MCF 10A (cell line): Measurements from ENCODE around the gene GBA2. TPM values are rescaled to one million over a fixed set of nuclear protein-coding genes. Genes with fewer than 3 reads are reported as not detected.

ENCODE experiments used
- Bru-seq: library from RNA; stranded (reverse); fragments of 400-500 nt; gene quantifications from one replicate; lab custom pipeline; 2021; lab: Mats Ljungman, UMichigan
- BruChase-seq, 2 experiments: library from RNA; stranded (reverse); fragments of 400-500 nt; gene quantifications; one replicate each; lab custom pipeline; 2021; lab: Mats Ljungman, UMichigan
- BruUV-seq: library from RNA; stranded (reverse); fragments of 400-500 nt; replicated peaks from 2 replicates; lab custom pipeline; 2021; lab: Mats Ljungman, UMichigan
- CTCF ChIA-PET: fragments of 300-600 bp; sonication (Branson Sonifier 250); formaldehyde crosslinking; extraction: SDS; loops from one replicate; lab custom pipeline; 2021; ENCODE audit warnings: antibody characterized with exemption, inconsistent platforms; lab: Yijun Ruan, JAX
- POLR2A ChIA-PET: fragments of 300-600, 350-650 bp; sonication (Branson Sonifier 250); formaldehyde crosslinking; extraction: SDS; loops from one replicate; lab custom pipeline; 2020; ENCODE audit warnings: antibody characterized with exemption, inconsistent platforms; lab: Yijun Ruan, JAX
- DNase-seq: peaks from one replicate; pipeline ENCODE4 v3.0.0-alpha.2; 2018; ENCODE audit not compliant: unreplicated experiment
- H3K27ac Mint-ChIP-seq: one replicate; pipeline ENCODE4 v1.8.0; 2022; ENCODE audit warnings: mild to moderate bottlenecking, low read depth, mixed read lengths; ENCODE audit not compliant: unreplicated experiment
- H3K27me3 Mint-ChIP-seq: one replicate; pipeline ENCODE4 v1.8.0; 2022; ENCODE audit warnings: mixed read lengths; ENCODE audit not compliant: insufficient read depth, unreplicated experiment
- H3K36me3 Mint-ChIP-seq: one replicate; pipeline ENCODE4 v1.8.0; 2022; ENCODE audit warnings: mild to moderate bottlenecking, moderate library complexity, mixed read lengths; ENCODE audit not compliant: insufficient read depth, unreplicated experiment
- H3K4me1 Mint-ChIP-seq: one replicate; pipeline ENCODE4 v1.8.0; 2022; ENCODE audit warnings: mixed read lengths; ENCODE audit not compliant: insufficient read depth, unreplicated experiment
- H3K4me3 Mint-ChIP-seq: one replicate; pipeline ENCODE4 v1.8.0; 2022; ENCODE audit warnings: mild to moderate bottlenecking, moderate library complexity, mixed read lengths; ENCODE audit not compliant: unreplicated experiment
- H3K9me3 Mint-ChIP-seq: one replicate; pipeline ENCODE4 v1.8.0; 2022; ENCODE audit warnings: mixed read lengths; ENCODE audit not compliant: unreplicated experiment
- CTCF ChIP-seq: fragments of 200-600 bp; IDR thresholded peaks from one replicate; pipeline ENCODE4 v1.8.0; 2022; ENCODE audit warnings: antibody characterized with exemption, mild to moderate bottlenecking; ENCODE audit not compliant: unreplicated experiment
- intact Hi-C: fragments of 100-400 bp; cut with micrococcal nuclease; formaldehyde crosslinking; loops from 2 replicates; pipeline ENCODE4 v1.14.1; 2022
- long read RNA-seq: library from polyadenylated mRNA; stranded (forward); transcript quantifications from one replicate; pipeline ENCODE4 v2.0.0, GENCODE V29; 2022
- total RNA-seq: library from RNA; stranded (reverse); gene quantifications from 2 replicates; pipeline ENCODE4 v1.2.3, GENCODE V29; 2022

GBA2 gene
- total RNA-seq: 51.3 and 55.2 TPM in 2 replicates
- Bru-seq, nascent RNA: percentile 78 among the genes with signal in this experiment
- percentile 87 among the genes with signal in this experiment for BruChase-seq, experiment 1, labeled RNA remaining after a 6-hour chase
- percentile 88 among the genes with signal in this experiment for BruChase-seq, experiment 2, labeled RNA remaining after a 2-hour chase
- long read RNA-seq, transcript GBA2-203 (17 exons, 3,611 nt): major isoform, 39 of 101 reads
- long read RNA-seq, partial matches to known transcripts: 5 of 101 reads
- long read RNA-seq, other reads (novel, unspliced or antisense): 57 of 101 reads

GRCh38 chr9:35748858-35749514 lies at the start of gene GBA2, which contains the start of gene RGP1:
Gene GBA2, minus strand, starts transcription at chr9:35749228. Its CDS starts 524 bp downstream, at chr9:35748704.
Gene RGP1, plus strand, starts transcription at chr9:35749287. Its CDS starts 469 bp downstream, at chr9:35749756.
- ChIA-PET POLR2A (interaction anchor here (0.7 to 9.6 kb wide), 32 partner anchors 7 to 670 kb away, joined by 3 to 284 read pairs (median 4); partner anchors contain the start of genes ARHGEF39, CCDC107, CREB3 and FANCG), CTCF (interaction anchor here (0.6 to 8.0 kb wide), 13 partner anchors 8 to 1124 kb away, joined by 3 to 150 read pairs (median 3); partner anchors contain the start of genes CREB3 and TLN1)
- no peak for TF ChIP-seq CTCF
- Mint-ChIP-seq H3K9me3 (no peaks in the 10 kb centered on the region), H3K27me3 (no peaks in the 10 kb centered on the region), H3K36me3 (peaks cover 48% of the 10 kb centered on the region), H3K4me1 (peaks cover 31% of the 10 kb centered on the region), H3K27ac (peak within 1 kb of the TSS; percentile 85), H3K4me3 (peak within 1 kb of the TSS; percentile 94)
- intact Hi-C loops: loop anchor here (1.0 to 5.0 kb wide), 2 partner anchors 16 to 33 kb away; no protein-coding TSS in a partner anchor
- no TSS peak for BruUV-seq
- DNase-seq: peak; percentile 77

- no peak for TF ChIP-seq CTCF
- H3K4me1 Mint-ChIP-seq: peaks cover 21% of the 10 kb centered on the region
- no peaks in the 10 kb centered on the region for H3K9me3 Mint-ChIP-seq
- ChIA-PET POLR2A (interaction anchor here (0.7 to 1.7 kb wide), 5 partner anchors 7 to 139 kb away, joined by 3 to 6 read pairs (median 5); partner anchors contain the start of genes CCDC107, HINT2 and RMRP), CTCF (interaction anchor here (0.5 to 2.3 kb wide), 6 partner anchors 16 to 226 kb away, joined by 3 to 11 read pairs (median 3); no protein-coding TSS in a partner anchor)
- intact Hi-C loops: loop anchor here (10.0 kb wide), 1 partner anchor 227 kb away; no protein-coding TSS in a partner anchor
- no peak overlapping the region for H3K4me3 Mint-ChIP-seq
- no peaks in the 10 kb centered on the region for H3K27me3 Mint-ChIP-seq
- DNase-seq: no peak
- H3K27ac Mint-ChIP-seq: no peak overlapping the region
- H3K36me3 Mint-ChIP-seq: peaks cover 12% of the 10 kb centered on the region
- BruUV-seq: no TSS peak
Observed at GRCh38 chr9:35797311-35798109, 48.5 kb upstream of the GBA2 start.

GRCh38 chr9:35795695-35796094 lies 46.7 kb upstream of the GBA2 start:
- Mint-ChIP-seq H3K36me3 (peaks cover 7% of the 10 kb centered on the region), H3K9me3 (no peaks in the 10 kb centered on the region), H3K4me1 (peaks cover 21% of the 10 kb centered on the region), H3K4me3 (no peak overlapping the region), H3K27me3 (no peaks in the 10 kb centered on the region), H3K27ac (no peak overlapping the region)
- intact Hi-C loops: loop anchor here (10.0 kb wide), 1 partner anchor 229 kb away; no protein-coding TSS in a partner anchor
- no peak for DNase-seq
- CTCF ChIA-PET: interaction anchor here (0.8 to 1.5 kb wide), 2 partner anchors 20 to 86 kb away, joined by 5 to 6 read pairs; no protein-coding TSS in a partner anchor
- no TSS peak for BruUV-seq
- POLR2A ChIA-PET: no interaction called here
- TF ChIP-seq CTCF: no peak
